CD4-positive, alpha-beta T cell treated with Interleukin-21 for 1 hour (primary cell): ENCODE results near the gene PCNX2.
"Not testable (repeated sequence)": the region's sequence is repeated elsewhere in the genome, so short reads cannot be mapped to it uniquely, and the experiment has no call there.

Experiments used
- DNase-seq: peaks from one replicate; pipeline ENCODE4 v3.0.0-alpha.2; 2020

PCNX2 gene

GRCh38 chr1:233143241-233143640 is 152.3 kb downstream of the PCNX2 start:
- DNase-seq: no peak

- DNase-seq: no peak
Observed at GRCh38 chr1:233140974-233141373, 154.6 kb downstream of the PCNX2 start.

- no peak for DNase-seq
Observed at GRCh38 chr1:233140499-233140898, 155.0 kb downstream of the PCNX2 start.

GRCh38 chr1:233138788-233139585 is 156.5 kb downstream of the PCNX2 start:
- no peak for DNase-seq

- DNase-seq: no peak
Observed at GRCh38 chr1:233135833-233136232, 159.7 kb downstream of the PCNX2 start.

GRCh38 chr1:233132445-233132844 is 163.1 kb downstream of the PCNX2 start:
- DNase-seq: no peak

GRCh38 chr1:233129031-233129430 is 166.5 kb downstream of the PCNX2 start:
- DNase-seq: not testable (repeated sequence)

- no peak for DNase-seq
Observed at GRCh38 chr1:233127157-233127556, 168.4 kb downstream of the PCNX2 start.

- DNase-seq: no peak
Observed at GRCh38 chr1:233122779-233123178, 172.7 kb downstream of the PCNX2 start.

GRCh38 chr1:233121947-233122559 is 173.5 kb downstream of the PCNX2 start:
- no peak for DNase-seq

GRCh38 chr1:233114860-233115259 is 180.7 kb downstream of the PCNX2 start:
- DNase-seq: no peak

- DNase-seq: no peak
Observed at GRCh38 chr1:233114159-233114558, 181.4 kb downstream of the PCNX2 start.

GRCh38 chr1:233113009-233113879 is 182.3 kb downstream of the PCNX2 start:
- peak; percentile 27 for DNase-seq

GRCh38 chr1:233112186-233113008 is 183.1 kb downstream of the PCNX2 start:
- DNase-seq: no peak

- DNase-seq: no peak
Observed at GRCh38 chr1:233111731-233112130, 183.8 kb downstream of the PCNX2 start.

- no peak for DNase-seq
Observed at GRCh38 chr1:233109096-233109495, 186.4 kb downstream of the PCNX2 start.

GRCh38 chr1:233107716-233108130 is 187.8 kb downstream of the PCNX2 start:
- DNase-seq: not testable (repeated sequence)

GRCh38 chr1:233107130-233107660 is 188.3 kb downstream of the PCNX2 start:
- no peak for DNase-seq

- DNase-seq: no peak
Observed at GRCh38 chr1:233105225-233105624, 190.3 kb downstream of the PCNX2 start.

GRCh38 chr1:233102341-233102740 is 193.2 kb downstream of the PCNX2 start:
- no peak for DNase-seq

GRCh38 chr1:233097959-233098580 is 197.5 kb downstream of the PCNX2 start:
- no peak for DNase-seq

GRCh38 chr1:233097546-233097945 is 198.0 kb downstream of the PCNX2 start:
- DNase-seq: no peak
